Upper lobe of right lung (tissue), 1 donor: ENCODE results near the gene TOMM5. TPM values are rescaled to one million over a fixed set of nuclear protein-coding genes. Genes with fewer than 3 reads are reported as not detected.

Source experiments
- ATAC-seq: fragments of 200-7000 bp; cut with Tn5 transposase; one replicate; pipeline ENCODE4 v1.9.1; 2020; ENCODE audit warnings: mild to moderate bottlenecking, moderate library complexity
- DNase-seq: peaks from one replicate; pipeline ENCODE4 v3.0.0-alpha.2; 2020
- H3K27ac ChIP-seq: fragments of 200-600 bp; one replicate; pipeline ENCODE4 v1.8.0; 2022
- H3K27me3 ChIP-seq: fragments of 200-600 bp; one replicate; pipeline ENCODE4 v1.8.0; 2022; ENCODE audit warnings: mild to moderate bottlenecking
- H3K36me3 ChIP-seq: fragments of 200-600 bp; one replicate; pipeline ENCODE4 v1.8.0; 2022
- H3K4me1 ChIP-seq: fragments of 200-600 bp; one replicate; pipeline ENCODE4 v1.8.0; 2022
- H3K4me3 ChIP-seq: fragments of 200-600 bp; one replicate; pipeline ENCODE4 v1.8.0; 2022; ENCODE audit warnings: mild to moderate bottlenecking
- H3K9me3 ChIP-seq: fragments of 200-600 bp; one replicate; pipeline ENCODE4 v1.8.0; 2022
- CTCF ChIP-seq: fragments of 200-600 bp; IDR thresholded peaks from one replicate; pipeline ENCODE4 v1.8.0; 2022; ENCODE audit warnings: antibody characterized with exemption
- intact Hi-C: fragments of 100-400 bp; cut with DNase I; formaldehyde crosslinking; loops from one replicate; pipeline ENCODE4 v1.11.0; 2022
- total RNA-seq: library from RNA; stranded (reverse); fragmentation: NEBNext Ultra II Directional; extraction: Animal tissue kit (Norgen Biotek cat#: 25700); gene quantifications from one replicate; pipeline ENCODE4 v1.2.1, GENCODE V29; 2021
- donor health status: DM: no; HTN: yes; CAD: no; lungs with severe emphysema.

TOMM5 gene
- total RNA-seq, 1 donor from 2014 or later: 60.7 TPM

- no peaks in the 10 kb centered on the region for H3K9me3 ChIP-seq
- peak; percentile 83 for ATAC-seq
- intact Hi-C loops: no loop called here
Observed at GRCh38 chr9:37551888-37552287, 40.5 kb downstream of the TOMM5 start.

GRCh38 chr9:37551468-37551867, 40.9 kb downstream of the TOMM5 start:
- DNase-seq: no peak
- intact Hi-C loops: no loop called here
- no peak for TF ChIP-seq CTCF
- Histone ChIP-seq H3K36me3 (no peaks in the 10 kb centered on the region), H3K4me1 (no peaks in the 10 kb centered on the region), H3K27me3 (no peaks in the 10 kb centered on the region), H3K9me3 (no peaks in the 10 kb centered on the region), H3K27ac (no peak overlapping the region), H3K4me3 (no peak overlapping the region)
- peak; percentile 37 for ATAC-seq

More at GRCh38 chr9:37551888-37552287, 40.5 kb downstream of the TOMM5 start:
- no peak for DNase-seq
- no peak for TF ChIP-seq CTCF
- Histone ChIP-seq H3K36me3 (no peaks in the 10 kb centered on the region), H3K4me1 (no peaks in the 10 kb centered on the region), H3K27me3 (no peaks in the 10 kb centered on the region), H3K27ac (no peak overlapping the region), H3K4me3 (no peak overlapping the region)

DNA sequence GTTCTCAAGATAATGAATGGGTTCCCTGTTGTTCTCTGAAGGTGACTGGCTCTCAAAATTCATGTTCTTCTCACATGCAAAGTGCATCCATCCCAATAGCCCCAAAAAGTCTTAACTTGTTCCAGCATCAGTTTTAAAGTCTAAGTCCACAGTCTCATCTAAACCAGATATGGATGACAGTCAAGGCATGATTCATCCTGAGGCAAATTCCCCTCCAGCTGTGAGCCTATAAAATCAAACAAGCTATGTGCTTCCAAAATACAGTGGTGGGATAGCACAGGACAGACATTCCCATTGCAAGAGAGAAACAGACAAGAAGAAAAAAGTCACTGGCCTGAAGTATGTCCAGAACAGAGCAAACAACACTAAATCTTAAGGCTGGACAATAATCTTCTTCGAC, 41.6 kb downstream of the TOMM5 start:
- H3K9me3 ChIP-seq: no peaks in the 10 kb centered on the region
- H3K36me3 ChIP-seq: no peaks in the 10 kb centered on the region
- ATAC-seq (no peak), DNase-seq (no peak)
- no peak overlapping the region for H3K4me3 ChIP-seq
- no peak for TF ChIP-seq CTCF
- H3K4me1 ChIP-seq: no peaks in the 10 kb centered on the region
- no peak overlapping the region for H3K27ac ChIP-seq
- H3K27me3 ChIP-seq: no peaks in the 10 kb centered on the region
- intact Hi-C loops: no loop called here

DNA sequence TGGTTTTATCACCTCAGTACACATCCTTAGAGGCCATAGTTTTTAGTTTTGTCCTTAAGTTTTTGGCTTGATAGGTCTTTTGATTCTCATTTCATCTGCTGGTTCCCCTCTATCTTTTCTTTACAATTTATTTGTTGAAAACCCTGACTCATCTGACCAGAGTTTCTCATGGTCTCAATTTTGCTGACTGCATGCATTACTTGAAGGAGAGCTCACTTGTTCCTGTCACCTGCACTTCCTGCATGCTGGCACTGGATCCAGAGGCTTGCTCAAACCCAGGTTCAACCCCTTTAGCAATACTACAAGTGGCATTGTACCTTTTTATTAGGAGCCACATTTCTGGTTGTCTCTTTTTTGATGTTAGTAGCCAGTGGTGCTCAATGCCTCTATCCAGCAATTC, 42.9 kb downstream of the TOMM5 start:
- ATAC-seq (no peak), DNase-seq (no peak)
- no peak overlapping the region for H3K4me3 ChIP-seq
- no peak overlapping the region for H3K27ac ChIP-seq
- no peak for TF ChIP-seq CTCF
- no peaks in the 10 kb centered on the region for H3K27me3 ChIP-seq
- H3K9me3 ChIP-seq: no peaks in the 10 kb centered on the region
- intact Hi-C loops: no loop called here
- no peaks in the 10 kb centered on the region for H3K4me1 ChIP-seq
- H3K36me3 ChIP-seq: no peaks in the 10 kb centered on the region

- ATAC-seq (no peak), DNase-seq (no peak)
- no peaks in the 10 kb centered on the region for H3K27me3 ChIP-seq
- H3K4me1 ChIP-seq: no peaks in the 10 kb centered on the region
- H3K9me3 ChIP-seq: no peaks in the 10 kb centered on the region
- no peak overlapping the region for H3K27ac ChIP-seq
- intact Hi-C loops: no loop called here
- H3K4me3 ChIP-seq: no peak overlapping the region
- TF ChIP-seq CTCF: no peak
- no peaks in the 10 kb centered on the region for H3K36me3 ChIP-seq
Observed at GRCh38 chr9:37547328-37547878, 45.0 kb downstream of the TOMM5 start.

DNA sequence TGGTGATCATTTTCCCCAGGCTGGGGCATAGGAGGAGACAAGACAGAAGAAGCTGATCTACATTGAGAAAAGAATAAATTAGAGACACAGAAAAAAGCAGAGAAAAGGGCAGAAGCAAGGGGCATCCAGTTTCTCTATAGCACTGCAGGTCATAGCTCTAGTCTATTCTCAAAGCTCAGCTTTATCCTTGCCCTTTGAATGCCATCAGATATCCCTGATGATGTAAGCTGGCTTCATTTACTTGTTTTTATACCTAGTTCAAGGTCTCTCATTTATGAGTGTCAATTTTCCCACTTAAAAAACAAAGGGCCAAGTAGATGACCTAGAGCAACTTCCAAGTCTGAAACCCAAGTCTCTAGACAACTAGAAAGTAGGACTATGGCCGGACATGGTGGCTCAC, 48.9 kb downstream of the TOMM5 start:
- TF ChIP-seq CTCF: no peak
- Histone ChIP-seq H3K36me3 (no peaks in the 10 kb centered on the region), H3K9me3 (no peaks in the 10 kb centered on the region), H3K4me1 (no peaks in the 10 kb centered on the region), H3K27ac (no peak overlapping the region), H3K27me3 (no peaks in the 10 kb centered on the region), H3K4me3 (no peak overlapping the region)
- DNase-seq (no peak), ATAC-seq (no peak)
- intact Hi-C loops: no loop called here
